T47D (cell line): Measurements from ENCODE around the gene IQCM.

ENCODE experiments used
- DNase-seq, 2 experiments: peaks; one replicate each; pipeline versions ENCODE4 v3.0.0 to v3.0.0-alpha.2; 2011 to 2012; ENCODE audit warnings: low read depth in 1 of 2, low spot score in 1 of 2
- JUND ChIP-seq: IDR thresholded peaks from 2 replicates; pipeline ENCODE4 v1.6.1; 2012; ENCODE audit warnings: low read depth
- in situ Hi-C: cut with HindIII; loops from 2 replicates; pipeline ENCODE4 v1.10.0; 2016; ENCODE audit warnings: low sequenced_read_pairs, low pct_unique_long_range_greater_than_20kb

The IQCM gene

DNA sequence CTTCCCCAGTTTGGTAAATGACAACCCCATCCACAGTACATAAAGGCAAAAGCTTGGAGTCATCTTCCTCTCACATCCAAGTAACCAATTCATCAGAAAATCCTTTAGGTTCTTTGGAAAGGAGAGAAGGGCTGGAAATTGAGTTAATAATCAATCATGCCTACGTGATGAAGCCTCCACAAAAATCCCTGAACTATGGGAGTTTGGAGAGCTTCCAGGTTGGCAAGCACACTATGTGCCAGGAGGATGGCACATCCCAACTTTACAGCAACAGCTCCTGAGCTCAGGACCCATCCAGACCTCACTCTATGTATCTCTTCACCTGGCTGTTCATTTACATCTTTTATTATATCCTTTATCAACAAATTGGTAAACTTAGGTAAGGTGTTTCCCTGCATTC lies 98.9 kb downstream of the IQCM start:
- in situ Hi-C loops: no loop called here
- TF ChIP-seq JUND: no peak
- DNase-seq: no peak

DNA sequence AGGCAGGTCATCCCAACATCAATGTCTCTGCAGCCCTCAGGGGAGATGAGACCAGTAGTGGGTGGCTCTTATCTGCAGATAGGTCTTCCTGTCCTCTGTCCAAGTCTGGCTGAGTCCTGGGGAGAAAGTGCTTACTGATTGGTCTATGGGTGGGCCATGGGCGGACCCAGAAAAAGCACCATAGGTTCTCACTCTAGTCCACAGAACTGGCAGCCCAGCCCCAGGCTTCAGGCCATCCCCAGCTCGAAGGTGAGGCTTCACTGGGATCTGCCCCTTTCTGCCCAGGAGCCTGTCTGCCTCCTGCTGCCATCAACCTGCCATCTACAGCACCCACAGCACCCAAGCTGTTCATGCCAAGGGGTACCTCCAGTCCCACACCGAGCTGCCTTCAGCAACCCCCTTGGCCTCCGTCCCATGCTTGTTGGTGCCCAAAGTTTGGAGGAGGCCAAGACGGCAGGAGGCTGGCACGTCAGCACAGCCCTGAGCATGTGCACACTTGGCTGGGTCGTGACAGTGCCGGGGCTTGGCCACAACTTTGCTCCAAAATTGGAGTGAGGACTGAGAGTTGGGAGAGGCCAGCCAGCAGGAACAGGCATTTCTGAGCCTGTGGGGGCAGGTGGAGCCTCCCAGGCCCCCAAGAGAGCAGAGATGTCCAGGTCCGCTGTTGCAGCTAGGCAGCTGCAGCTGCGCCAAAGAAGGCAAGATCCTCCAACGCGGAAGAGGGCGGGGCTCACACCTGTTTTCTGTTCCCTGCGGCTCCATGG lies 99.6 kb downstream of the IQCM start:
- in situ Hi-C loops: no loop called here
- no peak for TF ChIP-seq JUND

DNA sequence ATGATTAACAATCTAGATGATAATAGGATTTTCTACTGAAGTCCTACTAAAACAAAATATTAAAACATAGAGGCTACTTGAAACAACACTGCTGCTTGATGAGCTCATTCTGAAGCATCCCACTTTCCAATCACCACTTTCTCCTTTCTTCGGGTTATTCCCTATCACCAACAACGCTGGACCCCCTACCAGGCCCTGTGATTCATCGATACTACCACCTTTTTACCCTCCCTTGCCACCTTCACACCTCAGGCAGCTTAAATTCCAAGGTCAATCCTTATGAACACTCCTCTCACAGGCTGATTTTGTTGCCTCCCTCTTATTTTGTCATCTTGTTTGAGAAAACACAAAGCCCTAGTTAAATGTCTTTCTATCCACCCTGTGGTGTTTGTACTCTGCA lies 102.6 kb downstream of the IQCM start:
- TF ChIP-seq JUND: no peak
- DNase-seq: no peak
- in situ Hi-C loops: no loop called here

More for the DNA sequence above, 99.6 kb downstream of the IQCM start:
- peak in 1 of 2 experiments; percentile 15 for DNase-seq

DNA sequence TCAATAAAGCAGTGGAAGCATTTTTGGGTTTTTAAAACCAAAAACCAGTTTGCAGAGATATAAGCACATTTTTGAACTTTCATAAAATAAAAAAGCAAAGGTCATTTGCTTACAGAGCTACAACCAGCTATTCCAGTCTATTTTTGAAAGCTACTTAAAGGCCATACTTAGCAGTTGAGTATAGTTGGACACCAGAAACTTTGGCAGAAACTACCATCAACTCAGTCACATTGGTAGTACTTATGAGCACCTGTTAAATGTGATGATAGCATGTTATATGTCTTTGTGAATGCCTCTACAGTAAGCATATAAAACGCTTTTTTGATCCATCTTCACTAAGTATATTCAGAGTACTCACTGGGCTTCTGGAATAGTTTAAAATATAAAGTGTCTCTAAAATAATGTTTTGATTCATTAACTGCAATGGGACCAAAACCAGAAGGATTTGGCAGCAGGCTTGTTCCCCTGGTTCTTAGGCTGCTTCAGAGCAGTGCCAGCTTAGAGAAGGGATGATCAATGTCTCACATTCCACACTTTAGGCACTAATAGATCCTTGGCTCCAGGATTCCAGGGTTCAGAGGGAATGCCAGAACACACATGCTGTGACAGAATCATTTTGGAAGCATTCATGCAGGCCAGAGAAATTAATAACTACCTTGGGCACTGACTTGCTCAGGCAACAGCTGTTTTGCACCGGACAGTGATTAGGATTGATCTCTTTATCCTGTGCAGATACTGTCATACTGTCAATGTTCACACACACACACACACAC lies 103.9 kb downstream of the IQCM start:
- in situ Hi-C loops: no loop called here
- no peak for DNase-seq
- no peak for TF ChIP-seq JUND

DNA sequence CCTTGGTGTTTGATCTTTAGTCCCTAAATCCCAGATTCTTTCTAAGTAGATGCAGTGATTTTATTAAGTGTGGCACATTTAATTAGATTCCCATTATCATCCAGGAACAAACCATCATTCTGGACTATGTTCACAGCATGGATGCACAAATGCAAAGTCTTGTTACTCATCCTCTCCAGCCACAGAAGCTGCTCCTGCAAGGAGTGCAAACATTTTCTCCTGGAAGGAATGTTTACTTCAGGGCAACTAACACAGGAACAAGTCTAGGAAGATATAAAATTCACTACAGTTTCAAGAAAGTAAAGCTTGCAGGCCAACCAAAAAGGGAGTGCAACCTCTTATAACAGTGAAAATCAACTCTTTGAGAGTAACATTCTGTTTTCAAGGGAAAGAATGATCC lies 106.0 kb downstream of the IQCM start:
- in situ Hi-C loops: no loop called here
- TF ChIP-seq JUND: no peak
- DNase-seq: peak in 1 of 2 experiments; percentile 19

DNA sequence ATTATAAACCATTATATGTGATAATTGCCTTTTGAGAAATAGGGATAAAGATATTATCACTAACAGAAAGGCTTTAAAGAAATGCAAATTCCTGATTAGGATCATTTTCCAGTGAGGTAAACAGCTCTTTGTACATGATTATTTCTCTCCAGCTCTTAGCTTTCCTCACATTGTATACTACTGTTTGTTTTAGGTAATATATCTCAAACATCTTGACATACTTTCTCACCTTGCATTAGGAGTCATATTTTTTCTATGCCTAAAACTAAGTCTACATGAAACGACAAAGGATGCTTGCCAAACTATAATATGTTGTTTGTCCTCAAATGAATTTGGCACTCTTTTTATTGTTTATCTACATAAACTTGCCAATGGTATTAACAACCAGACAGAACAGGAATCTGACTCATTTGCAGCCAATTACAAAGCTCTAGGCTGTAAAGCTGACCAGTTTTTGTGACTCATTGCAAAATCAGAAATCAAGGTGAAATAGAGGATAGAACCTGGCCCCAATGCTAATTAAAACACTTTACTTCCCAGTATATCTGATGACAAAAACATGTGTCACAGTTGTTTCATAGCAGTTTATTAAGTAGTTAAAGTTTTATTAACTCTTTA lies 107.0 kb downstream of the IQCM start:
- DNase-seq: peak; percentile 2 to 79
- in situ Hi-C loops: no loop called here
- peak; percentile 18; the same call in 1 of the 2 replicates for TF ChIP-seq JUND

DNA sequence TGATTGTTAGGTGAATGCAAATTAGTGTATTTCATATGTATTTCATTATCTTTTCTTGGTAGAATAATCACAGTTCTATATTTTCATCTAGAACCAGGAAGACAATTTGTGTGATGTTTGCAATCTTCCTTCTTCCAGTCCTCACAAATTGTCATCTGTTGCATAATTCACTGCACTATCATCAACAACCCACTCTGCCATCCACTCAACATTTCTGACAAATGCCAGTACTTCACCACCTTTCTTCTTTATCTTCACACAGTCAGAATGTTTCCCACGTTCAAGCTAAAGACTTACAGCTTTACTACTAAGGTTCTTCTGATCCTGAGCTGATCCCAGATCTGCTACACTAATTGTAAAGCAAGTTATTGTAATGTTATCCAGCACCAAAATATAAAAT lies 107.8 kb downstream of the IQCM start:
- no peak for DNase-seq
- in situ Hi-C loops: no loop called here
- no peak for TF ChIP-seq JUND

DNA sequence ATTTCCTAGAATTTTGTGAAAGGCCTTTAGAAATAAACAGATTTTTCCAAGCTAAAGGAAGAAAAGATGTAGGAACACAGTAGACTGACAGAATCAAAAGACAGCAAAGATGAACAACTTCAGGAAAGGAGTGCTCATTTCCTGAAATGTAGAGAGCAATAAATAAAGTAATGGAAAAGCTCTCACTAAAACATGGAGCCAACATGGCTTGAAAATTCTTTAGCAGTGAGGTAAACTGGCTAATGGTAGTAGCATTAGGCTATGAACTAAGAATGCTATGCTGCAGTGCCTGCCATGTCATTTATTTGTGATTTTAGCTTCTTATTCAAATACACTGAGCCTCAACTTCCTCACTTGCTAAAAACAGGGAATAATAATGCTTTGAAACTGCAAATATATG lies 108.7 kb downstream of the IQCM start:
- no peak for TF ChIP-seq JUND
- in situ Hi-C loops: no loop called here
- no peak for DNase-seq

DNA sequence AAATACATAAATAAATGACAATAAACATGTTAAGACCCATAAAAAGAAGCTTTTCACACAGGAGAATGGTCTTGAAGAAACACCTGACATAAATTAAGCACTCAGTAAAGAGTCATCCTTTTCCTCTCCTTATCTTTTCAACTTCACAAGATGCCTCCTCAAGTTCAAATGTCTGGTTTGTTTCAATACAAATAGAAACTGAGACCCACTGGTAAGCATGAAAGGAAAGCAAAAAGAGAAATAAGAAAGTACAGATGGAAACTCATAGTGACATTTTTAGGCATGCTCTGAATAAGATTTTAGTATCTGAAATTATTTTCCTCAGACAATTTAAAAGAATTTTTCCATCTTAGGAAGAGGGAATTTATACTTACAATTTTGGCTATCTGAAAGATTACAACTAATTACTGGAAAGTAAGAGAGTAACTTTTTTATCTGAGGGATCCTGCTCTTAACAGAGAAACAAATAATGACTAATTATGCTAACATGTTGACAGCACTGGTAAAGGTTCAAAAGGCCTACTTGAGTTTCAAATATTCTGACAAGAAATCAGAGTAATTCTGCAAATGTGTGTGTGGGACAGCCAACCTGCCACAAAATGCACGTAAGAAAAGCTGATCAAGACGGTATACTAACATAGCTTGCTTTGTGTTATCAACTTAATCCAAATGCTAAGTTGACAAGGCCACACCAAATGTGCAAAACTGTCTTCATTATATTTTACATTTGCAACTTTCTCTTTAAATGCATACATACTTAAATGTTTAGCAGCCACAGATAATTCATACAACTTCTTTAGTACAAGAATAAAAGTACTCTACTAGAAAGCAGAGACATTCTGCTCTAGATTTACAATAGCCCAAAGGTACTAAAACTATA lies 113.0 kb downstream of the IQCM start:
- TF ChIP-seq JUND: no peak
- no peak for DNase-seq
- in situ Hi-C loops: no loop called here

DNA sequence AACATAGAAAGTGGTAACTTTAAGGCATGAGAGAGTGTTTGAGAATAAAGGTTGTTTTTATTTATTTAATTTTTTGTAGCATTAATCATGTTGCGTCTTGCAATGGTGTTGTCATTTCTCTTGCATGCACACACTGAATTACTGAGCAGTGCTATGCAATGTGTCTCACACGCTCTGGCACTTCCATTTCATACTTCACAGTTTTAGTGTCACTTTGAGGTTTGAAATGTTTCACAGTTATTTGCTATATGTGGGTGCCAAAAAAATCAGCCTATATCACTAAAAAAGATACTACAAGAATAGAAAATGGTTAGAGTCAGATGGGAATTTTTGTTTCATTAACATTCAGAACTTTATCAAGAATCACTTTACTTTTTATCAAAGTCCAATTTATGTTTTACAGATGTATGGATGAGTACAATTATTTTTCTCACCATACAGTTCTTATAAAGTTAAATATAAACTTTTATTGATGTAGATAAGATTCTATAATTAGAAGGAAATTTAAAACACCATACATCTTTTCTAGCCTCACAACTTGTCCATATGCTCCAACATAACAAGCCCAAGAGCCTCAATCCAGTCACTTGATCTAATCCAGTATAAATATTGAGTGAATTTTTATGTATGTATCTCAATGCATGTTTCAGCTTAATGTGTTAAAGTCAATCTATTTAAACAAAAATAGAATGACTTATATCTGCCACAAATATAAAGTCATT lies 114.0 kb downstream of the IQCM start:
- TF ChIP-seq JUND: no peak
- in situ Hi-C loops: no loop called here

DNA sequence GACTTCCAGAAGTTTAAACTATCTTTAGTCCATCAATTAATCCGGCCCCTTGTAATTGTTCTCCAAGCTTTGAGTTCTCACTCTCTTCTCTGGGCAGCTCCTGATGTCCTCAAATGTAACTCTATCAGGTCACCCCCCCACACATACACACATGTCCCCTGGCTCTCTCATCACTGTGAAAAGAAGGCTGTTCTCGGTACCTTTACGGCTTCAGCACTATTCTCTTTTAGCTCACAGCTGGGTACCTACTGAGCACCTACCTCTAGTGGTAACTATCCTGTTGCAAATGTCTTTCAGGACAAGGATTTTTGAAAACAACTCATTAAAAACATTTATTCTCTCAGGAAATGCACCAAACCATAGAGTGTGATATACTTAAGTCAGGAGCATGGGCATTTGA lies 115.4 kb downstream of the IQCM start:
- no peak for DNase-seq
- in situ Hi-C loops: no loop called here
- TF ChIP-seq JUND: no peak

More for the DNA sequence above, 114.0 kb downstream of the IQCM start:
- no peak for DNase-seq
